PC-3 (cell line): ENCODE measurements around the gene DNPEP. TPM values are rescaled to one million over a fixed set of nuclear protein-coding genes. Genes with fewer than 3 reads are reported as not detected.

Experiments
- ATAC-seq: fragments of 200-7000 bp; cut with Tn5 transposase; 2 replicates; pipeline ENCODE4 v1.9.1; 2020; ENCODE audit warnings: mild to moderate bottlenecking, moderate library complexity
- BruUV-seq: library from RNA; stranded (reverse); fragments of 400-500 nt; replicated peaks from 2 replicates; lab custom pipeline; 2021; lab: Mats Ljungman, UMichigan
- CTCF ChIA-PET: fragments of 300-600 bp; sonication (Branson Sonifier 250); formaldehyde crosslinking; loops from one replicate; lab custom pipeline; 2022; ENCODE audit warnings: antibody characterized with exemption; lab: Charles Lee
- POLR2A ChIA-PET: fragments of 300-600 bp; sonication (Branson Sonifier 250); formaldehyde crosslinking; loops from one replicate; lab custom pipeline; 2022; ENCODE audit warnings: antibody characterized with exemption; ENCODE audit not compliant: unreplicated experiment; lab: Charles Lee
- DNase-seq: peaks from one replicate; pipeline ENCODE4 v3.0.0-alpha.2; 2015
- H2AFZ ChIP-seq: fragments of 300-600 bp; sonication (generic); 2 replicates; pipeline ENCODE4 v1.6.0; 2016; ENCODE audit warnings: antibody characterized with exemption, low read length
- H3F3A ChIP-seq: fragments of 300-600 bp; sonication (generic); one replicate; pipeline ENCODE4 v1.6.0; 2017; ENCODE audit warnings: antibody characterized with exemption, low read length, control low read depth, mild to moderate bottlenecking; ENCODE audit not compliant: unreplicated experiment
- H3K27ac ChIP-seq: fragments of 300-600 bp; sonication (generic); 2 replicates; pipeline ENCODE4 v1.5.1; 2016; ENCODE audit warnings: mild to moderate bottlenecking, low read length
- H3K27me3 ChIP-seq: fragments of 300-600 bp; sonication (generic); 2 replicates; pipeline ENCODE4 v1.6.1; 2016; ENCODE audit warnings: low read length, mixed read lengths
- H3K36me3 ChIP-seq: fragments of 300-600 bp; sonication (generic); 2 replicates; pipeline ENCODE4 v1.6.1; 2016; ENCODE audit warnings: low read depth, mixed run types, low read length, mixed read lengths
- H3K4me1 ChIP-seq: fragments of 300-600 bp; sonication (generic); 2 replicates; pipeline ENCODE4 v1.5.1; 2016; ENCODE audit warnings: low read length; ENCODE audit not compliant: insufficient read depth
- H3K4me2 ChIP-seq: fragments of 300-600 bp; sonication (generic); 2 replicates; pipeline ENCODE4 v1.6.0; 2016; ENCODE audit warnings: low read length
- H3K4me3 ChIP-seq: fragments of 300-600 bp; sonication (generic); 2 replicates; pipeline ENCODE4 v1.5.1; 2016; ENCODE audit warnings: mild to moderate bottlenecking, low read length, mixed read lengths
- H3K79me2 ChIP-seq: fragments of 300-600 bp; sonication (generic); 2 replicates; pipeline ENCODE4 v1.6.1; 2017; ENCODE audit warnings: low read length, mixed read lengths
- H3K9ac ChIP-seq: fragments of 300-600 bp; sonication (generic); 2 replicates; pipeline ENCODE4 v1.6.0; 2016; ENCODE audit warnings: mild to moderate bottlenecking, low read length
- H3K9me2 ChIP-seq: fragments of 300-600 bp; sonication (generic); replicated peaks from 2 replicates; pipeline ENCODE4 v1.6.1; 2016; ENCODE audit warnings: mixed run types, low read length, mixed read lengths
- H3K9me3 ChIP-seq: fragments of 300-600 bp; sonication (generic); 2 replicates; pipeline ENCODE4 v1.6.1; 2016; ENCODE audit warnings: low read length, mixed read lengths
- H4K20me1 ChIP-seq: fragments of 300-600 bp; sonication (generic); 2 replicates; pipeline ENCODE4 v1.6.1; 2016; ENCODE audit warnings: low read length, mixed read lengths
- EZH2 ChIP-seq: fragments of 300-600 bp; sonication (generic); IDR thresholded peaks from one replicate; pipeline ENCODE4 v1.6.1; 2017; ENCODE audit warnings: antibody characterized with exemption, mild to moderate bottlenecking, low read length; ENCODE audit not compliant: unreplicated experiment
- EZH2phosphoT487 ChIP-seq: fragments of 300-600 bp; sonication (generic); IDR thresholded peaks from 2 replicates; pipeline ENCODE4 v1.6.1; 2018; ENCODE audit warnings: mild to moderate bottlenecking, antibody characterized with exemption, low read length, borderline replicate concordance
- intact Hi-C: fragments of 100-400 bp; cut with micrococcal nuclease; formaldehyde crosslinking; loops from 2 replicates; pipeline ENCODE4 v1.9.0; 2023
- total RNA-seq: library from RNA; depleted of rRNA; stranded (reverse); fragments of >200 nt; gene quantifications from 2 replicates; pipeline ENCODE4 v1.2.3, GENCODE V29; 2014
- TF ChIP-seq, protein P1 (sequence below): fragments of 300-600 bp; sonication (generic); conservative IDR thresholded peaks from 2 replicates; pipeline ENCODE4 v1.5.1; 2017; ENCODE audit warnings: antibody characterized with exemption, low read depth, mild to moderate bottlenecking, low read length

DNPEP gene
- total RNA-seq, 1 experiment from 2014 or later, result 114 TPM

DNA sequence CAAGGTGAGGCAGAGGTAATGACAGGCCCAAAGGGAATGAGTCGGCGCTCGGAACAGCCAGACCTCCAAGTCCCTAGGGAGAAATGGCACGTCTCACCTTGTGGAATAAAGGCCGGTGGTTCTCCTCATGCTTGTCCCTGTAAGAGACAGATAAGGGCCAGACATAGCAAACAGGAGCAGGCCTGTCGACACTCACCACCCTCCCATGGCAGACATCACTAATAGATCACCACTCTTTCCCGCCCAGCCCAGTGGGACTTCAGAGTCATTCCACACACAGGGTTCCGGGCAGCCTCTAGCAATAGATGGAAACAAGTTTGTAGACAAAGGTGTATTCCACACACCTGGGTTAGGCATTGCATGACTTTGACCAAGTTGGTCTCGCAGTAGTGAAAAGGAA lies 6.3 kb downstream of the DNPEP start:
- TF ChIP-seq, protein P1, sequence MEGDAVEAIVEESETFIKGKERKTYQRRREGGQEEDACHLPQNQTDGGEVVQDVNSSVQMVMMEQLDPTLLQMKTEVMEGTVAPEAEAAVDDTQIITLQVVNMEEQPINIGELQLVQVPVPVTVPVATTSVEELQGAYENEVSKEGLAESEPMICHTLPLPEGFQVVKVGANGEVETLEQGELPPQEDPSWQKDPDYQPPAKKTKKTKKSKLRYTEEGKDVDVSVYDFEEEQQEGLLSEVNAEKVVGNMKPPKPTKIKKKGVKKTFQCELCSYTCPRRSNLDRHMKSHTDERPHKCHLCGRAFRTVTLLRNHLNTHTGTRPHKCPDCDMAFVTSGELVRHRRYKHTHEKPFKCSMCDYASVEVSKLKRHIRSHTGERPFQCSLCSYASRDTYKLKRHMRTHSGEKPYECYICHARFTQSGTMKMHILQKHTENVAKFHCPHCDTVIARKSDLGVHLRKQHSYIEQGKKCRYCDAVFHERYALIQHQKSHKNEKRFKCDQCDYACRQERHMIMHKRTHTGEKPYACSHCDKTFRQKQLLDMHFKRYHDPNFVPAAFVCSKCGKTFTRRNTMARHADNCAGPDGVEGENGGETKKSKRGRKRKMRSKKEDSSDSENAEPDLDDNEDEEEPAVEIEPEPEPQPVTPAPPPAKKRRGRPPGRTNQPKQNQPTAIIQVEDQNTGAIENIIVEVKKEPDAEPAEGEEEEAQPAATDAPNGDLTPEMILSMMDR, result no peak
- no peak for TF ChIP-seq EZH2phosphoT487
- no peak for TF ChIP-seq EZH2
- Histone ChIP-seq H3K4me2 (no peak overlapping the region), H3K27ac (no peak overlapping the region), H3F3A (no peaks in the 10 kb centered on the region), H3K4me1 (peaks cover 2% of the 10 kb centered on the region), H3K9ac (no peak overlapping the region), H2AFZ (no peak overlapping the region), H3K9me3 (no peaks in the 10 kb centered on the region), H3K9me2 (no peaks in the 10 kb centered on the region), H3K36me3 (peaks cover 28% of the 10 kb centered on the region), H3K79me2 (peaks cover 3% of the 10 kb centered on the region), H3K27me3 (no peaks in the 10 kb centered on the region), H4K20me1 (0 out of 2 replicates have a peak, but pooled peaks cover 3% of the 10 kb centered on the region), H3K4me3 (no peak overlapping the region)
- ChIA-PET CTCF (no interaction called here), POLR2A (no interaction called here)
- BruUV-seq, result no TSS peak
- ATAC-seq (no peak), DNase-seq (no peak)
- intact Hi-C loops, result loop anchor here (10.0 kb wide), 1 partner anchor 217 kb away; the partner anchor contains the start of gene NHEJ1

DNA sequence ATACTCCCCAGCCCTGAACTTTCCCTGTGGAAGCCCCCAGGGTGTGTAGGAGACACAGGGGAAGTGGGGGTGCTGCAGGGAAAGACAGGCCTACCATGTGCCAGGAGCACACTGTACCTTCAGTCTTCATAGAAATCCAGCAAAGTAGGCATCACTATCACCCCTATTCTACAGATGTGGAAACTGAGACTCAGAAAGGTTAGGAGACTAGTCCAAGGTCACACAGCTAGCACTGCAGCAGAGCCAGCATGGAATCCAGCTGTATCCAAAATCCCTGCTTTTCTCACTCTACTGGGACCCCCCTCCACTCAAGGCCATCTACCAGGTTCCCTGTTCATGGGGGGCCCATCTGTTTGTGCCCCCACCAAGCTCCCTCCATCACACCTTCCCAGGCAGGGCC lies 6.8 kb downstream of the DNPEP start:
- ATAC-seq, result no peak
- Histone ChIP-seq H3F3A (no peaks in the 10 kb centered on the region), H3K4me1 (no peaks in the 10 kb centered on the region), H3K4me2 (no peak overlapping the region), H3K36me3 (peaks cover 24% of the 10 kb centered on the region), H3K9ac (no peak overlapping the region), H3K9me3 (no peaks in the 10 kb centered on the region), H3K27ac (no peak overlapping the region), H2AFZ (no peak overlapping the region), H3K4me3 (no peak overlapping the region), H3K79me2 (no peaks in the 10 kb centered on the region), H3K27me3 (no peaks in the 10 kb centered on the region), H4K20me1 (no peaks in the 10 kb centered on the region), H3K9me2 (no peaks in the 10 kb centered on the region)
- DNase-seq, result no peak
- intact Hi-C loops, result loop anchor here (10.0 kb wide), 1 partner anchor 216 kb away; the partner anchor contains the start of gene NHEJ1
- TF ChIP-seq EZH2phosphoT487, result no peak
- TF ChIP-seq, protein P1, result no peak
- TF ChIP-seq EZH2, result no peak
- BruUV-seq, result no TSS peak
- CTCF ChIA-PET, result no interaction called here
- POLR2A ChIA-PET, result no interaction called here

DNA sequence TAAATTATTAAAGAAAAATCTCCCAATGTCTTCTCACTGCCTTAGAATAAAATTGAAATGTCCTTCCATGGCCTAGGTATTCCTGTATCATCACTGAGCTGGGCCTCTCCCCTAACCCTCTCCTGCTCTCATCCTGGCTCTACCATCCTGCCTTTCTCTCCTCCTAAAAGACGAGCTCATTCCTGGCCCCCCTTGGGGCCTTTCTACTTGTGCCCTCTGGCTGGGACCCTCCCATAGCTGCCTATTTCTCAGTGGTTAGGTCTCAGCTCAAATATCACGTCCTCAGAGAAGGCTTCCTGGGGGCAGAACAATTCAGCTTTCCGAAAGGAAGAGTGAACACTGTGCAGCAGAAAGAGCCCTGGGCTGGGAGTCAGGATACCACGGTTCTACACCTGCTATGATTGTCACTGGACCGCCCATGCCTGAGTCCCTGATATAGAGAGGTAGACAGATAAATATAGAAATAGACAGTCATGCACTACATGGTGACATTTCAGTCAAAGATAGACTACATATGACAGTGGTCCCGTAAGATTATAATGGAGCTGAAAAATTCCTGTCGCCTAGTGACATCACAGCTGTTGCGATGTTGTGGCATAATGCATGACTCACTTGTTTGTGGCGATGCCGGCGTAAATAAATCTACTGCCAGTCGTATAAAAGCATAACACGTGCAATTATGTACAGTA lies 9.4 kb downstream of the DNPEP start:
- no peak overlapping the region for H3K4me3 ChIP-seq
- TF ChIP-seq, protein P1, result no peak
- TF ChIP-seq EZH2phosphoT487 (no peak), EZH2 (no peak)
- H2AFZ ChIP-seq, result no peak overlapping the region
- ChIA-PET CTCF (no interaction called here), POLR2A (interaction anchor here (0.8 kb wide), 1 partner anchor 10 kb away, joined by 3 read pairs; the partner anchor contains the start of gene DNPEP)
- DNase-seq (no peak), ATAC-seq (no peak)
- H3K27ac ChIP-seq, result no peak overlapping the region
- BruUV-seq, result no TSS peak
- intact Hi-C loops, result no loop called here
- no peaks in the 10 kb centered on the region for H3K4me1 ChIP-seq
- H3K36me3 ChIP-seq, result peaks cover 14% of the 10 kb centered on the region
- no peaks in the 10 kb centered on the region for H3K27me3 ChIP-seq
- no peaks in the 10 kb centered on the region for H3K79me2 ChIP-seq
- no peaks in the 10 kb centered on the region for H3K9me3 ChIP-seq
- no peak overlapping the region for H3K9ac ChIP-seq
- no peaks in the 10 kb centered on the region for H3K9me2 ChIP-seq
- no peaks in the 10 kb centered on the region for H4K20me1 ChIP-seq
- no peaks in the 10 kb centered on the region for H3F3A ChIP-seq
- H3K4me2 ChIP-seq, result no peak overlapping the region
